Stimulated activated CD8-positive, alpha-beta memory T cell treated with anti-CD3 and anti-CD28 coated beads, Interleukin-2, amount 100 ng/mL, for 1 hour (primary cell): ENCODE data around the gene DHX16.

ENCODE experiments used
- DNase-seq, 2 donors: peaks; one replicate each; pipeline ENCODE4 v3.0.0-alpha.2; 2020; ENCODE audit warnings: low read depth in 2 of 2

Gene DHX16

GRCh38 chr6:30640481-30640880, 32.3 kb downstream of the DHX16 start:
- DNase-seq: no peak

DNA sequence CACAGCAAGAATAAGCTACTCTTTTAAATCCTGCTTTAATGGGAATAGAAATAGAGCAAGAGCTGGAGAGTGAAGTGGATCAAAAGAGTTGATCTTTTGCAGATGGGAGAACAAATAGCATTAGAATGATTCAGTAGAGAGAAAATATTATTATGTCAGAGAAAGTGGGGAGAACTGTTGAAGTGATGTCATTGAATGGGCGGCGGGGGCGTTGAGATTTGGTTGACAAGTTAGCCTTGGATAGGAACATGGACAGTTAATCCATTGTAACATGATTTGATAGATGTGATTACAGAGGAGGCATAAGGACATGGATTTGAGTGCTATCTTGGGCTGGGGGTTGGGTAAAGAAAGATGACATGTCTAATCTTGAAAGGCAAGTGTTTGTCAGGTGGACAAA, 37.0 kb downstream of the DHX16 start:
- no peak for DNase-seq

- DNase-seq: peak; percentile 80 to 83
Observed at GRCh38 chr6:30626484-30627366, 46.1 kb downstream of the DHX16 start, which contains the start of gene ATAT1. Gene ATAT1, plus strand, starts transcription at chr6:30626874.

- DNase-seq: no peak
Observed at GRCh38 chr6:30625511-30625910, 47.3 kb downstream of the DHX16 start.

- no peak for DNase-seq
Observed at GRCh38 chr6:30619561-30619960, 53.2 kb downstream of the DHX16 start.

DNA sequence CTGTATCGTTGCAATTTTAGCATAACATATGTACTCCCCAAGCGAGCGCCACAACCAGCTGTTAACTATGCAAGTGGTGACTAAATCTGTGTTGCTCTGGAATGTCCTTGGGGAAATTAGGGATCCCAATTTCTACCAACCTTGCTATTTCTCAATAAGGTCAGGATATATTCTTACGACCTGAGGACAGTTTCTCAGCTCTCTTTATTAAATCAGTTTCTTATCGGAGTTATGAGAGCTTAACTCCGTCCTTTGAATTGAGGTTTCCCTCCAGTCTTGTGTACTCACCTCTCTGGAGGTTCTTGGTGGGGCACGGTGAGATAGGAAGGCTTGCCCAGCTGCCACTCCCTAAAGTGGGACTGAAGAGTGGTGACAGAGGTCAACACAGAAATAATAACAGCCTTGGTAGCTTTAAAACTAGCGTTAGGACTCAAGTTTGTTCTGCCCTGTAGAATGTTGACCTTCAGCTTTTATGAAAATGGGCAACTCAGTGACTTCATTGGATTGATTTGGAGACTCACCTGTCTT, 54.5 kb downstream of the DHX16 start:
- no peak for DNase-seq

- DNase-seq: peak; percentile 94 to 97
Observed at GRCh38 chr6:30617565-30618269, 55.1 kb downstream of the DHX16 start, which contains the start of gene MRPS18B. Gene MRPS18B, plus strand, starts transcription at chr6:30617840. Its CDS starts 26 bp downstream, at chr6:30617866.

DNA sequence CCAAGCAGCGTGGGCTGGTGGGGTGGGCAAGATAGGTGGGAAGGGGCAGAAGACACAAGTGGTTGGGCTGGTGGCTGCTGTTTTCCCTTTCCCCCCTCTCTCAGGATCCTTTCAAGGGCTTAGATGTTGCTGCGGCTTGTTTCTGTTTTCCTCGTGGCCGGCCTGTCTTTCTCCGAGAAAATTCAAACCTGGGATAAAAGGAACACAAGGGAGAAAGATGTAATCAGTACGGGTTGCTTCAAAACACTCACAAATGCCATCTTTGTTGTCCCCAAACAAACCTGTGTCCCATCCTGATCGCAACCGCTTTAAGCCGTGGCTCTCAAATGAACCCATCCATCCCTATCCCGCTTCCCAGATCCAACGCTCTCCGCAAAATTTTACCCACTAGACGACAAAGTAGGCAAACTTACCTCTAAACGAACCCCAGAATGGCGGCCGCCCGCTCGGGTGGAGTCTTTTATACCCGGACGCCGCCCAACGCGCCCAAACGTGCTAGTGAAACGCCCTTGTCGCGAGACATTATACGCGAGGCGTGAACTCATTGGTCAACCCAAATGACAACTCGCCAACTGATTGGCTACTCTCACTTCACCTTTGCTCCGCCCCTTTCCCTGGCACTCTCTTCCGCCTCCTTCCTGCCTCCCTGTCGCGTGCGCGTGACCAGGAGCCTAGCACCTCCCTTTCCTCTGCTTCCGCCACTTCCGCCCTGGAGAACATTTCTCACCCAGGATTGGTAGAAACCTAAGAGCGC, 55.8 kb downstream of the DHX16 start, which contains the start of gene PPP1R10:
Gene PPP1R10, minus strand, starts transcription at position 433 of the 754 bp plus-strand sequence. CDS start 7,299 bp downstream, outside the sequence.
- peak; percentile 94 to 97 for DNase-seq

- no peak for DNase-seq
Observed at GRCh38 chr6:30615958-30616810, 56.6 kb downstream of the DHX16 start.

DNA sequence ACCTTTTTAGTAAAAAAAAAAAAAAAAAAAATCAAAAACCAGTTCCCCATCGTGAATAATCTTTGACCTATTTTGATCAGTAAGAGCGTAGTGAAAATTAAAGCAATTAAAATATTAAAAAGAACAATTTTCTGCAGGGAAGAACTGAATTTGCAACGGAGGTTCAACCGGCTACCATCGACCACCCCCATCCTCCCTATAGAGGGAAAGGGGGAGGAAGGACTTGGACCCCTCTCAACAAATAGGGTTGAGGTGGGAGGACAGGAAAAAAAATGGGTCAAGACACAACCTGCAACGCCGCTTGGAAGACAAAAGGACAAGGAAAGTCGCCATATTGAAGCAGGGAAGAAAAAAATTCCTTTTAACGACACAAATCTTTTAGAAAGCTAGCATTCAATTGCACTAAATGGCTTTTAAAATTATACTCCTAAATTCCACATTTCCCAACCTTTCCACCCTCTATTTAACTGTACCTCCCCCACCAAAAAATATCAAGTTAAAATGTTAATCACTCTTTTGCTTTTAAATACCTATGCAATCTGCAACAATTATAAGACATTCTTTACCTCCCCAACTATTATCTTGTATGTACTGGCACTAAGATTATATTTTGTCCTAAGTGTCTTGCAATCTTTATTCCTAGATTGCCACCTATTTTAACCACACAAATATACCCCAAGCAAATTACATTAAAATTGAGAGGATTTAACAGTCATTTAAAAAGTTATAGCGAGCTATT, 57.4 kb downstream of the DHX16 start:
- DNase-seq: no peak

GRCh38 chr6:30614843-30615218, 58.0 kb downstream of the DHX16 start:
- DNase-seq: peak; percentile 53 to 75

DNA sequence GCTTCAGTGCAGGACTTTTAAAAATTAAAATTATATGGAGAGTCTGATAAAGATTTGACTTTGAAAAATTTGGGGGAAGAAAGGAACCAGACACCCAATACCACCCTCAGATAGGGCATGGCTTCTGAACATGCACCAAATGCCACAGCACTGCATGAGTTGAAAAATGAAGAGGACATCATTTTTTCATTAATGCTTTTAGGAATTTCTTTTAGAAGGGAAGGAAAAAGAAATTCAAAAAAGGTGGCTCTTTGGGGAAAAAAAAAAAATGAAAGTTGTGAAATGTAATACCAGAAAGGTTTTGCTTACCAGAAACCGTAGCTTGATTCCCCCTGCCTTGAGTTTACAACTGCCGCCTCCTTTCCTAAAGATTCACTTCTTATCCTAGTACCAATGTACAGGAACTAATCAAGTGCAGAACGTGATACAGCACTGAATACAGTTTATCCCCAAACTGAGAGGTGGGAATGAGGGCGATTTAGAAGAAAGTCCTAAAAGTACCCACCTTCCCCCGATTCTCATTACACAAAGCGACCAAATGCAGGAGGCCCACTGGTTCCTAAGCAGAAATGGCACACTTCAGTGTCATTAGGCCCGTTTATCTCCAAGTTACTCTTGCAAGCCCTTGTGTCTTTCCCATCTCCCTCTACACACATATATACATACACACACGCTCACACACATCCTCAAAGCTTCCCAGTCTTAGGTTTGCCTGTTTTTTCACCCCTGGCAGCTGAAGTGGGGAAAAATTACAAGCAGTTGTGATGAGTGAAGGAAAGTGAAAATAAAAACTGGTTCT, 58.6 kb downstream of the DHX16 start:
- DNase-seq: no peak

GRCh38 chr6:30613251-30614043, 59.4 kb downstream of the DHX16 start:
- no peak for DNase-seq

- no peak for DNase-seq
Observed at GRCh38 chr6:30612687-30613248, 60.0 kb downstream of the DHX16 start.

GRCh38 chr6:30612213-30612612, 60.6 kb downstream of the DHX16 start:
- no peak for DNase-seq

GRCh38 chr6:30611856-30612194, 61.0 kb downstream of the DHX16 start:
- no peak for DNase-seq

DNA sequence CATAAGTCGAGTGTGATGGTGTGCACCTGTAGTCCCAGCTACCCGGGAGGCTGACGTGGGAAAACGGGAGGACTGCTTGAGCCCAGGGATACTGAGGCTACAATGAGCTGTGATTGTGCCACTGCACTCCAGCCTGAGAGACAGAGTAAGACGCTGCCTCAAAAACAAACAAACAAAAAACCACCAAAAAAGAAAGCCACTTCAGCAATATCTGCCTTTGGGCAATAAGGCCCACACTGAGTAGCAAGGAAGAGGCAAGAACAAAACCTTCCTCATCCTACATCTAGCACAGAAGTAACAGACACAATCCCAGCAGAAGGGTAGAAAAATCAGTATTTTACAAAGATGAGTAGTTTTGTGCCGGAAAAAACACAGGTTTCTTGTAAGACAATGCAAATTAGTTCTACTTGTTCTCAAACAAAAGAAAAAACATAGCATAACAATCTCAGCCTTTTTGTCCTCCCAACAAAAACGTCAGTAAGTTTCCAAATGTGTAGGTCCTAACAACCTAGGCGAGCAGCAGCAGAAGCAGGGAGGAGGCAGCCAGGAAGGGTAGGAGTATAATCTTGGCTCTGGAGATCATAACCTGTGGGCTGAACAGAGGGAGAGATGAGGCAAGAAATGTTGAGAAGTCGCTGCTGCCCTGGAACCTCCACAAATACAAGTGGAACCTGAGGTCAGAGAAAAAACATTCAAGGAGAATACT, 61.5 kb downstream of the DHX16 start:
- DNase-seq: no peak

DNA sequence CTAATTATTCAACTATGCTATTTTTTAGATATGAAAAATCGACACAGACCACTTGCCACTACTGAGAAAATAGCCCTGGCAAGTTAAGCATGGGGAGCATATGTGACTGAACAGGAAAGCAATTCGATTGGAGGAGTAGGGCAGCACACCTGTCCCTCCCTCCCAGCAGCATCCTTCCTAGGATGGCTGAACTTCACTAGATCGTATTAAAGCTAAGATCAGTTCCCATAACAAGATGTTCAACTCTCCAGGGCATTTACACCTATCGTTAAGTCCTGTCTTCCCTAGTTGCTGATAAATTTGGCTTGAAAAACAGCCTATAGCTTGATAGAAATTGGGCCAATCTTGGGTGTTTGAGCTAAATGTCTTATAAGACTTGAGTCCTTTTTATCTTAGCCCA, 62.7 kb downstream of the DHX16 start:
- DNase-seq: no peak
